Measurements from ENCODE around the gene BPIFA1.

BPIFA1 gene

GRCh38 chr20:33232486-33233072 is 3.2 kb upstream of the BPIFA1 start:
- no peaks in the 10 kb centered on the region for H3K36me3 Mint-ChIP-seq (ENCODE audit: low read depth)
- H3K27me3 Mint-ChIP-seq = peaks cover 16% of the 10 kb centered on the region
- peaks cover 15% of the 10 kb centered on the region for H3K4me1 Mint-ChIP-seq (ENCODE audit: low read depth)
- H3K9me3 Mint-ChIP-seq = no peaks in the 10 kb centered on the region
- H3K27ac Mint-ChIP-seq = no peak overlapping the region
- no peak overlapping the region for H3K4me3 Mint-ChIP-seq

- no peaks in the 10 kb centered on the region for H3K9me3 Mint-ChIP-seq
- H3K27me3 Mint-ChIP-seq = peaks cover 16% of the 10 kb centered on the region
- H3K4me1 Mint-ChIP-seq (ENCODE audit: low read depth) = peaks cover 15% of the 10 kb centered on the region
- H3K36me3 Mint-ChIP-seq (ENCODE audit: low read depth) = no peaks in the 10 kb centered on the region
- H3K4me3 Mint-ChIP-seq = no peak overlapping the region
- no peak overlapping the region for H3K27ac Mint-ChIP-seq
These were observed 2.5 kb upstream of the BPIFA1 start for GRCh38 chr20:33233129-33233774.

GRCh38 chr20:33234050-33234449 is 1.7 kb upstream of the BPIFA1 start:
- no peak overlapping the region for H3K27ac Mint-ChIP-seq
- H3K4me1 Mint-ChIP-seq (ENCODE audit: low read depth) = peaks cover 15% of the 10 kb centered on the region
- peaks cover 16% of the 10 kb centered on the region for H3K27me3 Mint-ChIP-seq
- H3K4me3 Mint-ChIP-seq = no peak overlapping the region
- H3K9me3 Mint-ChIP-seq = no peaks in the 10 kb centered on the region
- no peaks in the 10 kb centered on the region for H3K36me3 Mint-ChIP-seq (ENCODE audit: low read depth)

GRCh38 chr20:33236351-33236750 is 555 bp downstream of the BPIFA1 start:
- peaks cover 6% of the 10 kb centered on the region for H3K4me1 Mint-ChIP-seq (ENCODE audit: low read depth)
- no peak overlapping the region for H3K27ac Mint-ChIP-seq
- no peak overlapping the region for H3K4me3 Mint-ChIP-seq
- H3K9me3 Mint-ChIP-seq = no peaks in the 10 kb centered on the region
- peaks cover 21% of the 10 kb centered on the region for H3K27me3 Mint-ChIP-seq
- H3K36me3 Mint-ChIP-seq (ENCODE audit: low read depth) = no peaks in the 10 kb centered on the region

GRCh38 chr20:33237989-33238388 is 2.2 kb downstream of the BPIFA1 start:
- H3K27me3 Mint-ChIP-seq = peaks cover 21% of the 10 kb centered on the region
- no peaks in the 10 kb centered on the region for H3K9me3 Mint-ChIP-seq

GRCh38 chr20:33239418-33239817 is 3.6 kb downstream of the BPIFA1 start:
- Mint-ChIP-seq H3K4me1 (ENCODE audit: low read depth) (no peaks in the 10 kb centered on the region), H3K9me3 (no peaks in the 10 kb centered on the region), H3K36me3 (ENCODE audit: low read depth) (no peaks in the 10 kb centered on the region), H3K27ac (no peak overlapping the region), H3K4me3 (no peak overlapping the region), H3K27me3 (peaks cover 17% of the 10 kb centered on the region)

More at GRCh38 chr20:33237989-33238388, 2.2 kb downstream of the BPIFA1 start:
- H3K36me3 Mint-ChIP-seq (ENCODE audit: low read depth) = no peaks in the 10 kb centered on the region
- H3K4me1 Mint-ChIP-seq (ENCODE audit: low read depth) = no peaks in the 10 kb centered on the region
- no peak overlapping the region for H3K4me3 Mint-ChIP-seq
- H3K27ac Mint-ChIP-seq = no peak overlapping the region

- Mint-ChIP-seq H3K27ac (no peak overlapping the region), H3K4me3 (no peak overlapping the region), H3K4me1 (ENCODE audit: low read depth) (no peaks in the 10 kb centered on the region), H3K27me3 (peaks cover 17% of the 10 kb centered on the region), H3K36me3 (ENCODE audit: low read depth) (no peaks in the 10 kb centered on the region), H3K9me3 (no peaks in the 10 kb centered on the region)
These were observed 4.4 kb downstream of the BPIFA1 start for GRCh38 chr20:33239979-33240736.

- no peaks in the 10 kb centered on the region for H3K9me3 Mint-ChIP-seq
- no peaks in the 10 kb centered on the region for H3K36me3 Mint-ChIP-seq (ENCODE audit: low read depth)
- H3K27ac Mint-ChIP-seq = no peak overlapping the region
- peaks cover 17% of the 10 kb centered on the region for H3K27me3 Mint-ChIP-seq
- H3K4me1 Mint-ChIP-seq (ENCODE audit: low read depth) = no peaks in the 10 kb centered on the region
- H3K4me3 Mint-ChIP-seq = no peak overlapping the region
These were observed 5.1 kb downstream of the BPIFA1 start for GRCh38 chr20:33240923-33241322.

GRCh38 chr20:33242319-33243100 is 6.7 kb downstream of the BPIFA1 start:
- peak overlapping the region; percentile 8 for H3K27ac Mint-ChIP-seq
- peaks cover 6% of the 10 kb centered on the region for H3K27me3 Mint-ChIP-seq
- no peaks in the 10 kb centered on the region for H3K9me3 Mint-ChIP-seq
- H3K36me3 Mint-ChIP-seq (ENCODE audit: low read depth) = no peaks in the 10 kb centered on the region
- no peak overlapping the region for H3K4me3 Mint-ChIP-seq
- H3K4me1 Mint-ChIP-seq (ENCODE audit: low read depth) = no peaks in the 10 kb centered on the region

- Mint-ChIP-seq H3K27ac (no peak overlapping the region), H3K27me3 (no peaks in the 10 kb centered on the region), H3K36me3 (ENCODE audit: low read depth) (no peaks in the 10 kb centered on the region), H3K4me1 (ENCODE audit: low read depth) (no peaks in the 10 kb centered on the region), H3K4me3 (no peak overlapping the region), H3K9me3 (no peaks in the 10 kb centered on the region)
These were observed 10.3 kb downstream of the BPIFA1 start for GRCh38 chr20:33246077-33246476.

GRCh38 chr20:33249456-33249855 is 13.7 kb downstream of the BPIFA1 start:
- Mint-ChIP-seq H3K4me3 (no peak overlapping the region), H3K36me3 (ENCODE audit: low read depth) (no peaks in the 10 kb centered on the region), H3K27ac (no peak overlapping the region), H3K4me1 (ENCODE audit: low read depth) (no peaks in the 10 kb centered on the region), H3K27me3 (peaks cover 9% of the 10 kb centered on the region), H3K9me3 (peaks cover 3% of the 10 kb centered on the region)

GRCh38 chr20:33250666-33251065 is 14.9 kb downstream of the BPIFA1 start:
- peaks cover 4% of the 10 kb centered on the region for H3K9me3 Mint-ChIP-seq
- H3K4me1 Mint-ChIP-seq (ENCODE audit: low read depth) = no peaks in the 10 kb centered on the region
- no peak overlapping the region for H3K4me3 Mint-ChIP-seq
- H3K27me3 Mint-ChIP-seq = peaks cover 17% of the 10 kb centered on the region
- H3K27ac Mint-ChIP-seq = no peak overlapping the region
- H3K36me3 Mint-ChIP-seq (ENCODE audit: low read depth) = no peaks in the 10 kb centered on the region

GRCh38 chr20:33251496-33251895 is 15.7 kb downstream of the BPIFA1 start:
- Mint-ChIP-seq H3K9me3 (peaks cover 4% of the 10 kb centered on the region), H3K36me3 (ENCODE audit: low read depth) (no peaks in the 10 kb centered on the region), H3K27me3 (peaks cover 17% of the 10 kb centered on the region), H3K4me3 (no peak overlapping the region), H3K4me1 (ENCODE audit: low read depth) (no peaks in the 10 kb centered on the region), H3K27ac (no peak overlapping the region)

GRCh38 chr20:33252460-33252859 is 16.7 kb downstream of the BPIFA1 start:
- H3K9me3 Mint-ChIP-seq = peaks cover 4% of the 10 kb centered on the region
- no peak overlapping the region for H3K4me3 Mint-ChIP-seq
- H3K27ac Mint-ChIP-seq = no peak overlapping the region
- H3K36me3 Mint-ChIP-seq (ENCODE audit: low read depth) = no peaks in the 10 kb centered on the region
- peaks cover 17% of the 10 kb centered on the region for H3K27me3 Mint-ChIP-seq
- H3K4me1 Mint-ChIP-seq (ENCODE audit: low read depth) = no peaks in the 10 kb centered on the region

- Mint-ChIP-seq H3K27ac (no peak overlapping the region), H3K9me3 (peaks cover 4% of the 10 kb centered on the region), H3K36me3 (ENCODE audit: low read depth) (no peaks in the 10 kb centered on the region), H3K4me3 (no peak overlapping the region), H3K27me3 (peaks cover 17% of the 10 kb centered on the region), H3K4me1 (ENCODE audit: low read depth) (no peaks in the 10 kb centered on the region)
These were observed 19.2 kb downstream of the BPIFA1 start for GRCh38 chr20:33255005-33255404.

Data from stimulated activated naive CD8-positive, alpha-beta T cell treated with anti-CD3 and anti-CD28 coated beads, Interleukin-15, Interleukin-2, amounts not matched to agents 100 ng/mL and 50 ng/mL, for 24 hours (primary cell).